ENCODE data around the gene TEKTIP1. TPM values are rescaled to one million over a fixed set of nuclear protein-coding genes. Genes with fewer than 3 reads are reported as not detected.

Gene TEKTIP1
- total and polyA plus RNA-seq, 10 of the 15 experiments (the other 5 are each of a cell fraction or from before 2014, with no cell fraction given) = 0.18 to 2.6 (median 0.60) TPM; not detected in 5

GRCh38 chr19:3500429-3501101, 38.4 kb upstream of the TEKTIP1 start, which contains the start of gene DOHH (continued):
- TF ChIP-seq MYB (IDR thresholded peaks at IDR 0.05; ENCODE audit: borderline replicate concordance, low read depth, low read length) (no peak), ATF7 (IDR thresholded peaks at IDR 0.05; ENCODE audit: low read depth) (peak; percentile 100), CREM (IDR thresholded peaks at IDR 0.05; ENCODE audit: low read depth) (peak; percentile 63; the same call in 1 of the 2 replicates), DPF2 (IDR thresholded peaks at IDR 0.05) (peak; percentile 85), YBX1 (IDR thresholded peaks at IDR 0.05) (no peak), EP300 (IDR thresholded peaks at IDR 0.05; ENCODE audit: borderline replicate concordance in 1 of 2, control insufficient read depth in 1 of 2, low read depth in 2 of 2, low read length in 2 of 2) (peak in 1 of 2 experiments; percentile 27; a peak in 1 of 4 replicates), YY1 (IDR thresholded peaks at IDR 0.05; ENCODE audit: low read depth, low read length) (peak; percentile 99), SMAD1 (IDR thresholded peaks at IDR 0.05; ENCODE audit: low read depth, partially characterized antibody) (no peak), TBL1XR1 (IDR thresholded peaks at IDR 0.05; ENCODE audit: low read depth, low read length) (peak; percentile 44), ELK1 (IDR thresholded peaks at IDR 0.05; ENCODE audit: low read depth, low read length) (peak; percentile 38; the same call in 1 of the 2 replicates), TCF3 (IDR thresholded peaks at IDR 0.05; ENCODE audit: borderline replicate concordance, insufficient read depth, low read depth, low read length) (0 out of 2 replicates have a peak, but pooled peaks have one; percentile 65), RELA (IDR thresholded peaks at IDR 0.05; ENCODE audit: borderline replicate concordance, partially characterized antibody) (peak; percentile 89), ZNF384 (IDR thresholded peaks at IDR 0.05; ENCODE audit: borderline replicate concordance, low read depth, low read length) (no peak), BHLHE40 (IDR thresholded peaks at IDR 0.05; ENCODE audit: borderline replicate concordance in 1 of 2, low read depth in 2 of 2, low read length in 1 of 2) (peak; percentile 99), HDGF (IDR thresholded peaks at IDR 0.05) (peak; percentile 26; the same call in 1 of the 2 replicates), POLR2A (IDR thresholded peaks at IDR 0.05; ENCODE audit: low read depth, low read length) (peak; percentile 98), NFYB (IDR thresholded peaks at IDR 0.05; ENCODE audit: insufficient read depth, low read depth, low read length) (peak; percentile 82), POLR2AphosphoS2 (IDR thresholded peaks at IDR 0.05; ENCODE audit: low read depth, low read length) (0 out of 2 replicates have a peak, but pooled peaks have one; percentile 38), SUZ12 (IDR thresholded peaks at IDR 0.05; ENCODE audit: unreplicated experiment) (no peak), MYC (IDR thresholded peaks at IDR 0.05; ENCODE audit: insufficient read depth, insufficient read length, insufficient replicate concordance, low read length, severe bottlenecking) (peak; percentile 80), FOXM1 (IDR thresholded peaks at IDR 0.05; ENCODE audit: low read depth, low read length) (no peak), CHD1 (IDR thresholded peaks at IDR 0.05; ENCODE audit: low read depth, low read length) (peak; percentile 100), ZNF274 (IDR thresholded peaks at IDR 0.05; ENCODE audit: insufficient read depth, insufficient read length) (no peak)
